LNCAP (cell line): ENCODE data around the gene PTPRN2.

Experiments
- CTCF ChIP-seq: fragments of 450-650 bp; IDR thresholded peaks from 2 replicates; pipeline ENCODE4 v1.5.1; 2017; ENCODE audit warnings: mild to moderate bottlenecking

Gene PTPRN2

GRCh38 chr7:158562517-158562916 is 25.1 kb downstream of the PTPRN2 start:
- no peak for TF ChIP-seq CTCF

- TF ChIP-seq CTCF, result no peak
Observed at GRCh38 chr7:158561659-158562058, 26.0 kb downstream of the PTPRN2 start.

GRCh38 chr7:158560386-158560785 is 27.2 kb downstream of the PTPRN2 start:
- no peak for TF ChIP-seq CTCF

GRCh38 chr7:158559356-158559755 is 28.3 kb downstream of the PTPRN2 start:
- TF ChIP-seq CTCF, result no peak

- TF ChIP-seq CTCF, result no peak
Observed at GRCh38 chr7:158558816-158559215, 28.8 kb downstream of the PTPRN2 start.

GRCh38 chr7:158557441-158557755 is 30.2 kb downstream of the PTPRN2 start:
- no peak for TF ChIP-seq CTCF

- no peak for TF ChIP-seq CTCF
Observed at GRCh38 chr7:158556721-158557440, 30.7 kb downstream of the PTPRN2 start.

GRCh38 chr7:158555034-158555520 is 32.5 kb downstream of the PTPRN2 start:
- no peak for TF ChIP-seq CTCF
